GM23248 (cell line): ENCODE measurements around the gene PLIN5.
"Not testable (repeated sequence)": the region's sequence is repeated elsewhere in the genome, so short reads cannot be mapped to it uniquely, and the experiment has no call there.

Experiments used
- EZH2 ChIP-seq: fragments of 200-600 bp; sonication (generic); IDR thresholded peaks from 2 replicates; pipeline ENCODE4 v1.6.1; 2018; ENCODE audit warnings: antibody characterized with exemption, mild to moderate bottlenecking; ENCODE audit not compliant: insufficient read depth, poor library complexity, severe bottlenecking
- EZH2phosphoT487 ChIP-seq: fragments of 200-600 bp; sonication (generic); IDR thresholded peaks from 2 replicates; pipeline ENCODE4 v1.6.1; 2018; ENCODE audit warnings: antibody characterized with exemption, moderate library complexity, mild to moderate bottlenecking, low read depth; ENCODE audit not compliant: insufficient read depth

- not testable (repeated sequence) for TF ChIP-seq EZH2, EZH2phosphoT487
Measured at GRCh38 chr19:4527377-4527776, 7.6 kb downstream of the PLIN5 start.
